GM21515 (cell line): ENCODE data around the gene P2RX3.

ENCODE experiments used
- ATAC-seq: cut with Tn5 transposase; IDR thresholded peaks from one replicate; pipeline ENCODE4 v1.9.1; 2021; ENCODE audit not compliant: unreplicated experiment

P2RX3 gene

GRCh38 chr11:57368845-57369232 is 30.7 kb downstream of the P2RX3 start:
- no peak for ATAC-seq

GRCh38 chr11:57370251-57370650 is 32.1 kb downstream of the P2RX3 start:
- no peak for ATAC-seq

- ATAC-seq, result no peak
These were observed 32.8 kb downstream of the P2RX3 start for GRCh38 chr11:57370941-57371340.

GRCh38 chr11:57373146-57373545 is 35.0 kb downstream of the P2RX3 start:
- ATAC-seq, result no peak

GRCh38 chr11:57374966-57375365 is 36.8 kb downstream of the P2RX3 start:
- no peak for ATAC-seq

GRCh38 chr11:57375490-57375889 is 37.3 kb downstream of the P2RX3 start:
- no peak for ATAC-seq

- no peak for ATAC-seq
These were observed 38.2 kb downstream of the P2RX3 start for GRCh38 chr11:57376095-57377090.

GRCh38 chr11:57377107-57377506 is 39.0 kb downstream of the P2RX3 start:
- no peak for ATAC-seq

GRCh38 chr11:57378186-57378585 is 40.0 kb downstream of the P2RX3 start:
- ATAC-seq, result no peak

GRCh38 chr11:57379732-57380131 is 41.6 kb downstream of the P2RX3 start:
- ATAC-seq, result no peak

GRCh38 chr11:57380975-57381374 is 42.8 kb downstream of the P2RX3 start, which contains the start of gene PRG3:
TSS of gene PRG3 (minus strand) at chr11:57381150. CDS start at chr11:57380708, 442 bp downstream.
- no peak for ATAC-seq

- ATAC-seq, result no peak
These were observed 48.2 kb downstream of the P2RX3 start for GRCh38 chr11:57386178-57386940.

GRCh38 chr11:57387289-57388030 is 49.3 kb downstream of the P2RX3 start:
- no peak for ATAC-seq

GRCh38 chr11:57390535-57390934 is 52.4 kb downstream of the P2RX3 start, which contains the start of gene PRG2:
TSS of gene PRG2 (minus strand) at chr11:57390650. CDS start at chr11:57389944, 706 bp downstream.
- no peak for ATAC-seq

GRCh38 chr11:57391111-57391510 is 53.0 kb downstream of the P2RX3 start:
- no peak for ATAC-seq

GRCh38 chr11:57391539-57391938 is 53.4 kb downstream of the P2RX3 start:
- no peak for ATAC-seq

- ATAC-seq, result no peak
These were observed 54.1 kb downstream of the P2RX3 start for GRCh38 chr11:57392066-57392762.

GRCh38 chr11:57392763-57393105 is 54.6 kb downstream of the P2RX3 start:
- ATAC-seq, result no peak

- ATAC-seq, result no peak
These were observed 56.2 kb downstream of the P2RX3 start for GRCh38 chr11:57394203-57394965.
